ENCODE data around the gene HERC4.

- TF ChIP-seq POLR2AphosphoS5 (IDR thresholded peaks at IDR 0.05; ENCODE audit: low read depth, low read length), result no peak
- no peak for TF ChIP-seq POLR2A (IDR thresholded peaks at IDR 0.05; ENCODE audit: low read depth, low read length)
Observed at GRCh38 chr10:68077026-68077425, 1.9 kb upstream of the HERC4 start.

Data from GM12892 (cell line).